Skeletal muscle satellite cell (primary cell): ENCODE results near the gene EPSTI1.

Experiments
- H3K27me3 ChIP-seq: 2 replicates; pipeline ENCODE4 v1.7.0; 2013; ENCODE audit warnings: low read length; ENCODE audit not compliant: control insufficient read depth, insufficient read depth
- H3K36me3 ChIP-seq: 2 replicates; pipeline ENCODE4 v1.7.0; 2013; ENCODE audit warnings: mild to moderate bottlenecking, control low read depth, low read length; ENCODE audit not compliant: insufficient read depth
- H3K4me1 ChIP-seq: 2 replicates; pipeline ENCODE4 v1.7.0; 2013; ENCODE audit warnings: low read length; ENCODE audit not compliant: control insufficient read depth, insufficient read depth
- H3K4me2 ChIP-seq: 2 replicates; pipeline ENCODE4 v1.7.0; 2013; ENCODE audit warnings: mild to moderate bottlenecking, low read length
- H3K4me3 ChIP-seq: 2 replicates; pipeline ENCODE4 v1.7.0; 2013; ENCODE audit warnings: low read length
- H3K9ac ChIP-seq: 2 replicates; pipeline ENCODE4 v1.7.0; 2013; ENCODE audit warnings: mild to moderate bottlenecking, low read depth, low read length, moderate library complexity
- H3K9me3 ChIP-seq: replicated peaks from 2 replicates; pipeline ENCODE4 v1.7.0; 2013; ENCODE audit warnings: mild to moderate bottlenecking, control low read depth, low read length

EPSTI1 gene

GRCh38 chr13:42985312-42986175 is 6.5 kb downstream of the EPSTI1 start:
- Histone ChIP-seq H3K9ac (no peak overlapping the region), H3K36me3 (no peaks in the 10 kb centered on the region), H3K4me1 (peaks cover 5% of the 10 kb centered on the region), H3K27me3 (no peaks in the 10 kb centered on the region), H3K9me3 (no peaks in the 10 kb centered on the region), H3K4me2 (no peak overlapping the region), H3K4me3 (no peak overlapping the region)

- Histone ChIP-seq H3K4me2 (no peak overlapping the region), H3K4me3 (no peak overlapping the region), H3K9ac (no peak overlapping the region), H3K9me3 (no peaks in the 10 kb centered on the region), H3K36me3 (no peaks in the 10 kb centered on the region), H3K27me3 (no peaks in the 10 kb centered on the region), H3K4me1 (peaks cover 5% of the 10 kb centered on the region)
Observed at GRCh38 chr13:42984691-42985090, 7.3 kb downstream of the EPSTI1 start.

- H3K36me3 ChIP-seq, result no peaks in the 10 kb centered on the region
- H3K9ac ChIP-seq, result no peak overlapping the region
- H3K9me3 ChIP-seq, result no peaks in the 10 kb centered on the region
- peaks cover 5% of the 10 kb centered on the region for H3K4me1 ChIP-seq
- no peaks in the 10 kb centered on the region for H3K27me3 ChIP-seq
- no peak overlapping the region for H3K4me2 ChIP-seq
- H3K4me3 ChIP-seq, result no peak overlapping the region
Observed at GRCh38 chr13:42984026-42984425, 8.0 kb downstream of the EPSTI1 start.

DNA sequence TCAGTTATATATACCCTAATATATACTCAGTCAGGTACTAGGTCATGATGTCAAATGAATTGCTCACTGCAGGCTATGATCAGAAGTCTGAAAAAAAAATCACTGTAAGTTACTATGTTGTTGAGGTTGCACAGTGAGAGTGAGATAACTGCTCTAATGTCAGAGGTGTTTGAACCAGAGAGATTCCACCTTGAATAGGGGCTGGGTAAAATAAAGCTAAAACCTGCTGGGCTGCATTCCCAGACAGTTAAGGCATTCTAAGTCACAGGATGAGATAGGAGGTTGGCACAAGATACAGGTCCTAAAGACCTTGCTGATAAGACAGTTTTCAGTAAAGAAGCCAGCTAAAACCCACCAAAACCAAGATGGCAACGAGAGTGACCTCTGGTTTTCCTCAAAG is 10.2 kb downstream of the EPSTI1 start:
- Histone ChIP-seq H3K9me3 (no peaks in the 10 kb centered on the region), H3K4me1 (peaks cover 5% of the 10 kb centered on the region), H3K4me2 (no peak overlapping the region)

DNA sequence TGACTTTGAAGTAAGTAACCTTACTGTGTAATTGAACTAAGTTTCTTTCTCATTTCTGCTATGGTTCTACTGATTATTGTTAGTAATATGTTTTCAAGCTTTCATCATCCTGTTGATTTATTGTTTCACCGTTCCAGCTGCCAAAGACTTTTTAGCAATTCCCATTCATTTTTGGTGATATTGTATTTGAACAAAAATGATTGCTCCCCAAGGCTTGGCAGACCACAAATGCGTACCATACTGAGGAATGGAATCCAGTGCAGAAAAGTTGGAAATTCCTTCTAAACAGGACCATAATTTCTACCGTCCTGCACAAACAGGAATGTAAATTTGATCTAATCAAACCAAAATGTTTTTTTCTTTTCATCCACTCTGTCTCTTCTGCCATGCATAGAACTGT is 10.7 kb downstream of the EPSTI1 start:
- Histone ChIP-seq H3K9ac (no peak overlapping the region), H3K4me1 (peaks cover 5% of the 10 kb centered on the region), H3K4me3 (no peak overlapping the region), H3K36me3 (no peaks in the 10 kb centered on the region), H3K27me3 (no peaks in the 10 kb centered on the region), H3K4me2 (no peak overlapping the region), H3K9me3 (no peaks in the 10 kb centered on the region)

More for the DNA sequence above, 10.2 kb downstream of the EPSTI1 start:
- H3K4me3 ChIP-seq, result no peak overlapping the region
- no peaks in the 10 kb centered on the region for H3K27me3 ChIP-seq
- H3K36me3 ChIP-seq, result no peaks in the 10 kb centered on the region
- H3K9ac ChIP-seq, result no peak overlapping the region

DNA sequence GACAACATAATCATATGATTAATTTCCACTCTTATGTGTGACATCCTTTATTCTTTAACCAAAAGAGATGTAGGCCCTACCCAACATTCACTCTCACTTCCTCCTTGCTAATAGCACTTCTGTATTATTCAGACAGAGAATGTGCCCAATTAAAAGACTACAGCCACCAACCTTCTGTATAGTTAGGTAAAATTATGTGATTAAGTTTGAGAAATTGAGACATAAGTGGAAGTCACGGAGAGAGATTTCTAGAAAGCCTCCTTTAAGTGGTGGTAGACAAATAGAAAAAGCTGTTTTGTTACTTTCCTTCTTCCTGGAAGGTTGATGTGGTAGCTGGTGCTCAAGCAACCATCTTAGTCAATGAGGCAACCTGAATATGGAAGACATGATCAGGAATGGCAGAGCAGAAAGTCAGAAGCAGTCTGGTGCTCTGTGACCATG is 14.8 kb downstream of the EPSTI1 start:
- no peaks in the 10 kb centered on the region for H3K27me3 ChIP-seq
- no peaks in the 10 kb centered on the region for H3K36me3 ChIP-seq
- no peak overlapping the region for H3K9ac ChIP-seq
- H3K4me1 ChIP-seq, result peaks cover 2% of the 10 kb centered on the region
- no peak overlapping the region for H3K4me2 ChIP-seq
- H3K9me3 ChIP-seq, result no peaks in the 10 kb centered on the region
- H3K4me3 ChIP-seq, result no peak overlapping the region

DNA sequence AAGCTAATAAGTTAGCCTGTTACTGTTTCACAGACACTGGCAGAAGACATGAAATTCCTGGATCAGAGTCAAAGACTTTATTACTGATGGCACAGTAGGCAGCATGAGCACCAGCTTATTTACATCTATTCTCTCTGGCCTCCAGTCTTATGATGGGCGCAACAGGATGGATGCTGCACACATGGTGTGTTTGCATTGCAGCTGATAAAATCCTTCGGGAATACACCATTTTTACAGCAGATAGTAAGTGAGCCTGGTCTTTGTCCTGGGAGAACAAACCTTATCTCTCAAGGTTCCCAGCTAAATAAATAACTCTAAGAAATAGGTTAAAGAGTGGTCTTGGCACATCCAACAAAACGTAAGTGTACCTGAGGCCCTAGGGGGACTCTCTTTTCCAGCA is 16.0 kb downstream of the EPSTI1 start:
- no peaks in the 10 kb centered on the region for H3K9me3 ChIP-seq
- H3K36me3 ChIP-seq, result no peaks in the 10 kb centered on the region
- H3K4me2 ChIP-seq, result no peak overlapping the region
- peaks cover 11% of the 10 kb centered on the region for H3K4me1 ChIP-seq
- H3K9ac ChIP-seq, result no peak overlapping the region
- H3K27me3 ChIP-seq, result no peaks in the 10 kb centered on the region
- no peak overlapping the region for H3K4me3 ChIP-seq

- Histone ChIP-seq H3K27me3 (no peaks in the 10 kb centered on the region), H3K4me2 (no peak overlapping the region), H3K4me1 (peaks cover 16% of the 10 kb centered on the region), H3K9me3 (no peaks in the 10 kb centered on the region), H3K9ac (no peak overlapping the region), H3K36me3 (no peaks in the 10 kb centered on the region), H3K4me3 (no peak overlapping the region)
Observed at GRCh38 chr13:42973581-42973980, 18.5 kb downstream of the EPSTI1 start.

DNA sequence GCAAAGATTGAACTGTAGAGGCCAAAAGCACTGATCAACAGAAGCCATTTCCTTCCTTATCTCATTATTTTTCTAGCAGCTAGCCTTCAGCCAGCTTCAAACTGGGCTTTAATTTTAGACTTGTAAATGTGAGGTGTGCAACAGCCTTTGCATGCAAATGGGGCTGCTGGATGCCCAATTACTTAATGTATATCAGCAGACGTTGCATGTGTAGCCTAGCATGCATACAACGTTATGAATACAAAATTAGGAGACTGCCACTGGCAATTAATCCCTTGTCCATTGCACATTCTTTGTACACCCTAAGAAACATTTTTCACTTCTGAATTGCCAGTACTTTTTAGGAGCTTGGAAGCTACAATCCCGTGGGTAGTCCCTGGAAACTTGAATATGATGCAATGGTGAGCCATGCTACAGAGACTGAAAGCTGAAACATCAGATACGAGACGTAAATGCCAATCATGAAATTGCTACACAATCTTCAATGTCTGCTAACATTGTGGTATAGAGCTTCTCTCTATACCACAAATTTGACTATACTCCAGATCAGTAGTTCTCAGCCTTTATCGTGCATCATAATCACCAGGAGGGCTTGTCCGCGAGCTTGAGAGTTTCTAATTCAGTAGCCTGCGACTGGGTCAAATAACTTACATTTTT is 20.2 kb downstream of the EPSTI1 start:
- Histone ChIP-seq H3K36me3 (no peaks in the 10 kb centered on the region), H3K9ac (no peak overlapping the region), H3K4me1 (peaks cover 16% of the 10 kb centered on the region), H3K9me3 (no peaks in the 10 kb centered on the region), H3K4me2 (no peak overlapping the region), H3K27me3 (no peaks in the 10 kb centered on the region), H3K4me3 (no peak overlapping the region)

GRCh38 chr13:42970824-42971690 is 21.0 kb downstream of the EPSTI1 start:
- no peaks in the 10 kb centered on the region for H3K27me3 ChIP-seq
- peaks cover 16% of the 10 kb centered on the region for H3K4me1 ChIP-seq
- no peak overlapping the region for H3K9ac ChIP-seq
- H3K4me3 ChIP-seq, result no peak overlapping the region
- no peaks in the 10 kb centered on the region for H3K9me3 ChIP-seq
- H3K4me2 ChIP-seq, result no peak overlapping the region
- H3K36me3 ChIP-seq, result no peaks in the 10 kb centered on the region

DNA sequence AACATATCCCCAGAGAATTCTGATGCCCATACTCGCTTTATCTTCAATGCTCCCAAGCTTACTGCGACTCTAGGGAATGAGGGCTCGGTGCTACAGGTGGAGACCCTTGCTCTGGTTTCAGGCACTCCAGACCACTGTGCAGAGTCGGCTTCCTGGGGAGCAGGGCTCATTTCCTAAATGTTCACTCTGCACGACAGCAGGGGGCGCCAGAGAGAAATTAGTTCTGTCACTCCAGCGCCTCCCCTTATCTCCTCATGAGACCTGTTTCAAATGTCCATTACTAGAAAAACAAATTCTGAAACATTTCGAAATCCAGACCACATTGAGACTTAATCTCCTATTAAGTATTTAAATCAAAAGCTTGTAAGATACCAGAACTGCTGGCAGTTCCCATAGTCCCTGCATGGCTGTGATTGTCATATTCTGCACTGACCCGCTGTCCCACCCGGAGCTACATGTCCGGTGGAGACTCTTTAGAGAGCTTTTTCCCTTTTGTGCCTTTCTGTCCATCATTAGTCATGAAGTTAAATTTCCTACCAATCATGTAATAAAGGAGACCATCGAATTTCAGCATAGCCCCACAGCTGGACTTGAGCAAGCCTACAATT is 22.4 kb downstream of the EPSTI1 start:
- no peaks in the 10 kb centered on the region for H3K36me3 ChIP-seq
- H3K9ac ChIP-seq, result no peak overlapping the region
- no peaks in the 10 kb centered on the region for H3K27me3 ChIP-seq
- no peak overlapping the region for H3K4me2 ChIP-seq
- no peak overlapping the region for H3K4me3 ChIP-seq
- H3K4me1 ChIP-seq, result peaks cover 16% of the 10 kb centered on the region
- H3K9me3 ChIP-seq, result no peaks in the 10 kb centered on the region
